SJSA1 (cell line): ENCODE measurements around the gene TRIM69. TPM values are rescaled to one million over a fixed set of nuclear protein-coding genes. Genes with fewer than 3 reads are reported as not detected.

ENCODE experiments used
- DNase-seq, 2 experiments: peaks; one replicate each; pipeline ENCODE4 v3.0.0-alpha.2; 2015 to 2020; ENCODE audit warnings: low spot score in 2 of 2, low read depth in 1 of 2
- H3K27ac ChIP-seq: fragments of 250-450 bp; sonication (Bioruptor Pico); 2 replicates; pipeline ENCODE4 v1.5.1; 2020; ENCODE audit warnings: mild to moderate bottlenecking, moderate library complexity
- H3K27me3 ChIP-seq: fragments of 250-450 bp; sonication (Bioruptor Pico); replicated peaks from 2 replicates; pipeline ENCODE4 v1.5.1; 2020; ENCODE audit warnings: mild to moderate bottlenecking, moderate library complexity
- H3K36me3 ChIP-seq: fragments of 250-450 bp; sonication (Bioruptor Pico); 2 replicates; pipeline ENCODE4 v1.5.1; 2020; ENCODE audit warnings: mild to moderate bottlenecking
- H3K4me1 ChIP-seq: fragments of 250-450 bp; sonication (Bioruptor Pico); replicated peaks from 2 replicates; pipeline ENCODE4 v1.6.1; 2021; ENCODE audit warnings: mild to moderate bottlenecking
- H3K4me3 ChIP-seq: fragments of 250-450 bp; sonication (Bioruptor Pico); 2 replicates; pipeline ENCODE4 v1.5.1; 2020; ENCODE audit warnings: mild to moderate bottlenecking
- H3K9me3 ChIP-seq: fragments of 250-450 bp; sonication (Bioruptor Pico); replicated peaks from 2 replicates; pipeline ENCODE4 v1.5.1; 2020; ENCODE audit warnings: mild to moderate bottlenecking
- total RNA-seq: library from RNA; depleted of rRNA; stranded (reverse); fragments of >200 nt; shearing (Covaris generic); gene quantifications from 2 replicates; pipeline ENCODE4 v1.2.3, GENCODE V29; 2014

Gene TRIM69
- total RNA-seq, 1 experiment from 2014 or later: 9.1 TPM

DNA sequence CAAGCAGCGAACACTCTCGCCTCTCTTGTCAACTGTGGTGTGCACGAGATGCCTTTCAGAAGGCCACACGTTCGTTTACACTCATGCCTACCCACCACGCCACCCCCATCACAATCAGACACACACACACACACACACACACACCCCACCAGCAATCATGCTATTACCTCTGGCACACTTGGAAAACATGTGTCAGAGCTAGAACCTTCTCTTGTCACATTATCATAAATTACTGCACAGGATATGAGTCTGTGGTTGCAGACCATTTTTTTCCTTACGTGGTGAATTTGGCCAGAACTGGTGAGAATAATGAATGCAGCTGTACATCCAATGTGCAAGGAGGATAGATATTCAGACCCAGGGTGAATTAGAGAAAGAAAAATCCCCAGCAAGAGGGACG, 52.4 kb downstream of the TRIM69 start:
- DNase-seq: no peak
- Histone ChIP-seq H3K4me3 (no peak overlapping the region), H3K4me1 (peaks cover 5% of the 10 kb centered on the region)

DNA sequence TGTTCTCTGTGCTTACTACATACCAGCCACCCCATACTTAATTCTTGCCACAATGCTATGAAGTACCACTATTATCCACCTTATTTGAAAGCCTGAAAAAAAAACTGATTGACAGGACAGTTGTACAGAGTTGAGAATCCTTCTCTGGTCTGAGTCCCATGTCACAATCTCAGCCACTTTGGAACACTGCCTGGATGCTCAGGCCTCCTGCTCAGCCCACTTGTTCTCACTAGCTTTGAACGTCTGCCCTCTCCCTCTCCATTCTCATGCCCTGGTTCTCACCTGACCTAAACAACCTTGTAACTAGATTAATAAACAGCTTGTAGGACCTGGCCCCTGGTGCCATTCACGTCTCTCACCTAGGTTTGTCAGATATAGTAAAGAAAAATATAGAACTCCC, 53.9 kb downstream of the TRIM69 start:
- DNase-seq: no peak
- no peaks in the 10 kb centered on the region for H3K9me3 ChIP-seq
- H3K27ac ChIP-seq: no peak overlapping the region
- no peaks in the 10 kb centered on the region; the same call in 1 of the 2 replicates for H3K27me3 ChIP-seq
- no peak overlapping the region for H3K4me3 ChIP-seq
- H3K4me1 ChIP-seq: no peaks in the 10 kb centered on the region
- no peaks in the 10 kb centered on the region for H3K36me3 ChIP-seq

More for the DNA sequence above, 52.4 kb downstream of the TRIM69 start:
- Histone ChIP-seq H3K36me3 (no peaks in the 10 kb centered on the region), H3K9me3 (no peaks in the 10 kb centered on the region), H3K27ac (no peak overlapping the region), H3K27me3 (no peaks in the 10 kb centered on the region; the same call in 1 of the 2 replicates)

DNA sequence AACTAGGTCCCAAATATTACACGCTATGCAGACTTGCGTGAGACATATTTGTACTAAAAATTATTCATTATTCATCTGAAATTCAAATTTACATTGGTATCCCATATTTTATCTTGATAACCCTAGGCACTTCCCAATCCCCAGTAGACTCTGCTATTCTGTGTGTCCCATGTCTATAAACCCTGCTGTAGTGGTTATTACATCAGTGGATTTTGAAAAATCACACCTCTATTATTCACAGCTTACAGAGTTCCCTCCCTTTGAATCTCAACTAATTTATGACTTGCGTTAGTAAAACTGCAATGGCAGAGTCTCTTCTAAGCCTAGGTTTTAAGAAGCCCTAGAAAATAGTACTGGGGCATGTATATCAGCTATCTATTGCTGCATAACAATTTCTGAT, 54.3 kb downstream of the TRIM69 start:
- Histone ChIP-seq H3K36me3 (no peaks in the 10 kb centered on the region), H3K27ac (no peak overlapping the region), H3K27me3 (no peaks in the 10 kb centered on the region; the same call in 1 of the 2 replicates), H3K9me3 (no peaks in the 10 kb centered on the region), H3K4me3 (no peak overlapping the region), H3K4me1 (no peaks in the 10 kb centered on the region)
- no peak for DNase-seq

DNA sequence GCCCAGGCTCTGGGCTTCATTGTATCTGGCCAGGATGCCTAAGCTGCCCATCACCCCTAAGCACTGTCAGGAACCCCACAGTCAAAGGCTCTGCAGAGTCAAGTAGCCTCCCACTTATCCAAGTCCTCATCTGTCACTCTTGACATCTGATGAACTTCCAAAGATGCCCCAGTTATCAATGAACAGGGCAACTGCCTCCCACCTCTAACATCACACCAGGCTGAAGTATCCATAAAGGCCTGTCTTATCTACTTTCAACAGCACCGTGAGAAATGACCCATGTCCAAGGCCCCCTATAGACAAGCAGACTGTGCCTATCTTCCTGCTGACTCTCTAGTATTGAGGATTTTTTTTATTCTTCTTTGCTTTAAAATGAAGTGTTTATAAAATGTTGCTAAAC, 56.4 kb downstream of the TRIM69 start:
- Histone ChIP-seq H3K4me1 (no peaks in the 10 kb centered on the region), H3K27me3 (no peaks in the 10 kb centered on the region; the same call in 1 of the 2 replicates), H3K36me3 (no peaks in the 10 kb centered on the region)

DNA sequence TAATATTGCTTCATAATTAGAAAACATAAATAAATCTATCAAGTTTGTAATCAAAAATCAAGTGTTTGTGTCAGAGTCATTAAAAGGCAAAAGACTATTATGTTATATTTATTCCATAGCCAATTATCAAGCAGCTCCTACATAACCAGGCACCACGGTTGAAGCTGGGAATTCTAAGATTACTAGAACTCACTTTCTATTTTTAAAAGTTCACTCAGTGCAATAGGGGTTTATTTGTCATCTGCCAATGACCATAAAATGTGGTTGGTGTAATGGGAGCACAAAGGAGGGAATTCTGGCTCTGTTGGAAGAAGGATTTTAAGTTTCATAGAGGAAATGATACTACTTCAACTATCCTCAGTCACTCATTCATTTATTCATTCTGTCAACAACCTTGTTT, 57.7 kb downstream of the TRIM69 start:
- H3K36me3 ChIP-seq: no peaks in the 10 kb centered on the region
- H3K27me3 ChIP-seq: no peaks in the 10 kb centered on the region; the same call in 1 of the 2 replicates
- no peaks in the 10 kb centered on the region for H3K9me3 ChIP-seq
- no peak overlapping the region for H3K4me3 ChIP-seq
- no peak overlapping the region for H3K27ac ChIP-seq
- no peaks in the 10 kb centered on the region for H3K4me1 ChIP-seq
- no peak for DNase-seq

More for the DNA sequence above, 56.4 kb downstream of the TRIM69 start:
- no peak overlapping the region for H3K27ac ChIP-seq
- H3K4me3 ChIP-seq: no peak overlapping the region
- no peak for DNase-seq
- H3K9me3 ChIP-seq: no peaks in the 10 kb centered on the region

GRCh38 chr15:44796508-44796907, 60.2 kb downstream of the TRIM69 start:
- Histone ChIP-seq H3K4me1 (no peaks in the 10 kb centered on the region), H3K36me3 (no peaks in the 10 kb centered on the region), H3K27me3 (no peaks in the 10 kb centered on the region), H3K27ac (no peak overlapping the region), H3K4me3 (no peak overlapping the region), H3K9me3 (no peaks in the 10 kb centered on the region)
- no peak for DNase-seq

DNA sequence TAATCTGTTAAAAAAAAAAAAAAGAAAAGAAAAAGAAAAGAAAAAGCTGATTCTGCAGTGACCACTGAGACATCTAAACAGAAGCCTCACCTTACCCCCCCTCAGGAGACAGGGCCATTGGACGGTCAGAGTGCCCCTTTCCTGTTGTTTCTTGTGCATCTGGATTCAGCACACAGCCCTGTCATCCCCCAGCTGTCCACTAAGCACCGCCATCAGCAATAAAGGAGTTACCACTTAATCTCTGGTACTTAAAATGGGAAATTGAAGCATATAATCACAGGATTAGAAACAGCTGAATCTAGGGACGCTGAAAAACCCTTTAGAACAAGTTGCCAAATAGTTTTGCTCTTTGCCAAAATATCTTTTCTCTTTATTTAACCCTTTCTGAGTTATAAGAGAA, 62.5 kb downstream of the TRIM69 start:
- no peak overlapping the region for H3K4me3 ChIP-seq
- no peaks in the 10 kb centered on the region for H3K9me3 ChIP-seq
- H3K4me1 ChIP-seq: no peaks in the 10 kb centered on the region
- H3K27me3 ChIP-seq: no peaks in the 10 kb centered on the region
- no peaks in the 10 kb centered on the region for H3K36me3 ChIP-seq
- no peak overlapping the region for H3K27ac ChIP-seq
- DNase-seq: no peak

GRCh38 chr15:44801364-44801763, 65.0 kb downstream of the TRIM69 start:
- Histone ChIP-seq H3K36me3 (no peaks in the 10 kb centered on the region), H3K4me3 (no peak overlapping the region), H3K27ac (no peak overlapping the region), H3K27me3 (no peaks in the 10 kb centered on the region), H3K4me1 (no peaks in the 10 kb centered on the region), H3K9me3 (no peaks in the 10 kb centered on the region)
- no peak for DNase-seq

GRCh38 chr15:44801797-44802196, 65.5 kb downstream of the TRIM69 start:
- no peaks in the 10 kb centered on the region for H3K4me1 ChIP-seq
- DNase-seq: no peak
- no peaks in the 10 kb centered on the region for H3K9me3 ChIP-seq
- H3K4me3 ChIP-seq: no peak overlapping the region
- H3K36me3 ChIP-seq: no peaks in the 10 kb centered on the region
- no peaks in the 10 kb centered on the region for H3K27me3 ChIP-seq
- no peak overlapping the region for H3K27ac ChIP-seq

GRCh38 chr15:44802336-44802735, 66.0 kb downstream of the TRIM69 start:
- no peak for DNase-seq
- Histone ChIP-seq H3K4me3 (no peak overlapping the region), H3K4me1 (no peaks in the 10 kb centered on the region), H3K27me3 (no peaks in the 10 kb centered on the region), H3K36me3 (no peaks in the 10 kb centered on the region), H3K9me3 (no peaks in the 10 kb centered on the region), H3K27ac (no peak overlapping the region)

DNA sequence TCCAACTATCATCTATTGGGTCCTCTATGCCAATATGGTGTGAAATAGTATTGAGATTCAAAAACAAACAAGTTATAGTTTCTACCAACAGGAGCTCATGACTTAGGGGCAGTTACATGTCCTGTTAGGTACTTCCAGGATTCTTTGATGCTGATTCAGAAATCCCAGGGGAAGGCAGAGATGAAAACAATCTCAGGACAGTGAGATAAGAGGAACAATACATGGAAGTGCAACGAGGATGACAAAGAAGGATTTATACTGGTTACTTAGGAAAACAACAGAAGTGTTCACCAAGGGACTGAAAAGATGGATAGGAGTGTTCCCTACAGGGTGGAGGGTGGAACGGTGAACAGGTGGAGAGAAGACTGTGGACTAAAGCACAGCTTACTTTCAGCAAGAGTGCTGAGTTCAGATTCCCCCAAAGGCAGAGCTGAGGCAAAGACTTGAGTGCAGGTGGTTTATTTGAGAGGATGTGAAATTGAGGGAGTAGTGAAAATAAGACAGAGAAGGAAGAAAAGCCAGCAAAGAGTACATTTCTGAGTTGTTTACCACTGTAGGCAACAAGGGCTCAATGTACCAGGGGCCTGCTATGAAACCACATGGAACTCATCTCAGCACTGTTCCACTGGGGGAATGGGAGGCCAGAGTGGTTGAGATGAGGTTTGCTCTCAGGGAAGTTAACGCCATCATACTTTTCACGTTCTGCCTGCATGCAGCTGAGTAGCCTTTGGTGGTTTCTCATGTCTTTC, 68.1 kb downstream of the TRIM69 start:
- Histone ChIP-seq H3K27ac (no peak overlapping the region), H3K9me3 (no peaks in the 10 kb centered on the region), H3K4me1 (no peaks in the 10 kb centered on the region), H3K27me3 (peaks cover 7% of the 10 kb centered on the region; the same call in 1 of the 2 replicates), H3K36me3 (no peaks in the 10 kb centered on the region), H3K4me3 (no peak overlapping the region)
- no peak for DNase-seq

GRCh38 chr15:44808557-44808956, 72.2 kb downstream of the TRIM69 start:
- Histone ChIP-seq H3K36me3 (no peaks in the 10 kb centered on the region), H3K27me3 (peaks cover 7% of the 10 kb centered on the region; the same call in 1 of the 2 replicates), H3K4me3 (no peak overlapping the region), H3K4me1 (no peaks in the 10 kb centered on the region), H3K27ac (no peak overlapping the region), H3K9me3 (no peaks in the 10 kb centered on the region)
- no peak for DNase-seq

- Histone ChIP-seq H3K9me3 (no peaks in the 10 kb centered on the region), H3K4me1 (no peaks in the 10 kb centered on the region), H3K27ac (no peak overlapping the region), H3K36me3 (no peaks in the 10 kb centered on the region), H3K4me3 (no peak overlapping the region), H3K27me3 (peaks cover 7% of the 10 kb centered on the region; the same call in 1 of the 2 replicates)
- DNase-seq: no peak
Measured at GRCh38 chr15:44810237-44810636, 73.9 kb downstream of the TRIM69 start.

- Histone ChIP-seq H3K9me3 (no peaks in the 10 kb centered on the region), H3K27me3 (peaks cover 7% of the 10 kb centered on the region; the same call in 1 of the 2 replicates), H3K4me1 (no peaks in the 10 kb centered on the region), H3K36me3 (no peaks in the 10 kb centered on the region), H3K4me3 (no peak overlapping the region), H3K27ac (no peak overlapping the region)
- DNase-seq: no peak
Measured at GRCh38 chr15:44811337-44811736, 75.0 kb downstream of the TRIM69 start.
